H1 (cell line): ENCODE data around the gene CKS1B. TPM values are rescaled to one million over a fixed set of nuclear protein-coding genes. Genes with fewer than 3 reads are reported as not detected.

ENCODE experiments used
- CTCF ChIA-PET: fragments of 300-600 bp; sonication (Branson Sonifier 250); formaldehyde crosslinking; loops from one replicate; lab custom pipeline; 2021; ENCODE audit not compliant: partially characterized antibody; lab: Charles Lee
- POLR2A ChIA-PET: fragments of 300-600 bp; sonication (Branson Sonifier 250); formaldehyde crosslinking; loops from one replicate; lab custom pipeline; 2021; ENCODE audit warnings: inconsistent platforms; ENCODE audit not compliant: partially characterized antibody; lab: Charles Lee
- DNase-seq, 2 experiments: peaks; one replicate each; pipeline versions ENCODE4 v3.0.0 to v3.0.0-alpha.2; 2010 to 2022; ENCODE audit warnings: low spot score in 2 of 2, low read depth in 1 of 2, mixed read lengths in 1 of 2
- FAIRE-seq: peaks from 2 replicates; lab custom pipeline; 2011; peaks lifted over from hg19 to GRCh38; lab: Jason Lieb, UNC
- H2AFZ ChIP-seq: 2 replicates; pipeline ENCODE4 v1.8.1; 2012; ENCODE audit warnings: low read length, inconsistent platforms
- H2AK5ac ChIP-seq: 2 replicates; pipeline ENCODE4 v1.6.1; 2013; ENCODE audit warnings: low read depth, low read length
- H2BK120ac ChIP-seq: replicated peaks from 2 replicates; pipeline ENCODE3; 2013; ENCODE audit warnings: low read depth, low read length, inconsistent platforms
- H2BK12ac ChIP-seq: 2 replicates; pipeline ENCODE4 v1.6.1; 2013; ENCODE audit warnings: low read depth, low read length
- H2BK15ac ChIP-seq: 2 replicates; pipeline ENCODE4 v1.6.1; 2013; ENCODE audit warnings: low read length
- H2BK20ac ChIP-seq: 2 replicates; pipeline ENCODE4 v1.6.1; 2013; ENCODE audit warnings: low read length
- H2BK5ac ChIP-seq: 2 replicates; pipeline ENCODE4 v1.6.1; 2013; ENCODE audit warnings: low read depth, low read length
- H3K14ac ChIP-seq: 2 replicates; pipeline ENCODE4 v1.6.1; 2013; ENCODE audit warnings: inconsistent platforms; ENCODE audit not compliant: insufficient read length
- H3K18ac ChIP-seq: 2 replicates; pipeline ENCODE4 v1.6.1; 2013; ENCODE audit warnings: low read length; ENCODE audit errors: extremely low read depth
- H3K23ac ChIP-seq: 2 replicates; pipeline ENCODE4 v1.6.1; 2013; ENCODE audit warnings: inconsistent platforms; ENCODE audit not compliant: insufficient read length
- H3K23me2 ChIP-seq: 2 replicates; pipeline ENCODE4 v1.6.1; 2013; ENCODE audit warnings: low read depth, low read length
- H3K27ac ChIP-seq: 2 replicates; pipeline ENCODE4 v1.6.1; 2011; ENCODE audit warnings: low read depth, low read length, inconsistent platforms
- H3K27me3 ChIP-seq, 4 experiments: replicated peaks in 1 of 4; 1 replicate in 1 of 4; 2 replicates in 3 of 4; pipeline versions ENCODE4 v1.6.1 to v1.8.1; 2011 to 2013; ENCODE audit warnings: low read length in 3 of 4, mild to moderate bottlenecking in 3 of 4, inconsistent platforms in 2 of 4, mixed read lengths in 2 of 4, moderate library complexity in 1 of 4; ENCODE audit not compliant: control insufficient read depth in 3 of 4, insufficient read depth in 3 of 4; ENCODE audit errors: extremely low read depth in 1 of 4
- H3K36me3 ChIP-seq, 4 experiments: 2 replicates each; pipeline versions ENCODE4 v1.6.1 to v1.8.1; 2011 to 2013; ENCODE audit warnings: mild to moderate bottlenecking in 4 of 4, low read length in 3 of 4, moderate library complexity in 2 of 4, control low read depth in 1 of 4, inconsistent platforms in 1 of 4; ENCODE audit not compliant: insufficient read depth in 4 of 4, control insufficient read depth in 2 of 4
- H3K4ac ChIP-seq: replicated peaks from 2 replicates; pipeline ENCODE3; 2013; ENCODE audit warnings: low read length, low read depth, mixed read lengths, inconsistent platforms; ENCODE audit not compliant: insufficient read length
- H3K4me1 ChIP-seq, 4 experiments: replicated peaks in 1 of 4; 1 replicate in 1 of 4; 2 replicates in 3 of 4; pipeline versions ENCODE4 v1.6.1 to v1.8.1; 2011 to 2013; ENCODE audit warnings: low read length in 3 of 4, inconsistent platforms in 2 of 4, mixed read lengths in 1 of 4; ENCODE audit not compliant: insufficient read depth in 4 of 4, control insufficient read depth in 3 of 4
- H3K4me2 ChIP-seq, 2 experiments: 2 replicates each; pipeline versions ENCODE4 v1.6.1 to v1.8.1; 2011 to 2013; ENCODE audit warnings: low read depth in 2 of 2, low read length in 2 of 2, control low read depth in 1 of 2, inconsistent platforms in 1 of 2, mild to moderate bottlenecking in 1 of 2; ENCODE audit not compliant: insufficient read depth in 1 of 2
- H3K4me3 ChIP-seq, 4 experiments: fragments of 200-600, 300-600 bp in 1 of 4; sonication (generic), shearing (Covaris generic), sonication (Bioruptor Twin) in 1 of 4; 2 replicates each; pipeline versions ENCODE4 v1.5.1 to v1.8.1; 2011 to 2016; ENCODE audit warnings: low read length in 4 of 4, low read depth in 3 of 4, control low read depth in 2 of 4, inconsistent platforms in 2 of 4, mild to moderate bottlenecking in 2 of 4, mixed read lengths in 1 of 4, moderate library complexity in 1 of 4; ENCODE audit not compliant: insufficient read depth in 2 of 4; ENCODE audit errors: extremely low read depth in 1 of 4
- H3K56ac ChIP-seq: replicated peaks from 2 replicates; pipeline ENCODE3; 2013; ENCODE audit warnings: low read depth, mild to moderate bottlenecking, mixed read lengths, low read length, inconsistent platforms; ENCODE audit not compliant: insufficient read length
- H3K79me1 ChIP-seq: 2 replicates; pipeline ENCODE4 v1.6.1; 2013; ENCODE audit warnings: low read depth, low read length, control low read depth
- H3K79me2 ChIP-seq, 2 experiments: 2 replicates each; pipeline versions ENCODE4 v1.6.1 to v1.8.1; 2012 to 2013; ENCODE audit warnings: low read length in 2 of 2, mild to moderate bottlenecking in 2 of 2, inconsistent platforms in 1 of 2; ENCODE audit not compliant: insufficient read depth in 2 of 2, control insufficient read depth in 1 of 2
- H3K9ac ChIP-seq, 4 experiments: replicated peaks in 1 of 4; 1 replicate in 1 of 4; 2 replicates in 3 of 4; pipeline versions ENCODE4 v1.6.1 to v1.8.1; 2011 to 2013; ENCODE audit warnings: low read depth in 3 of 4, low read length in 3 of 4, control low read depth in 2 of 4, mild to moderate bottlenecking in 2 of 4, moderate library complexity in 2 of 4, inconsistent platforms in 1 of 4; ENCODE audit errors: extremely low read depth in 1 of 4
- H3K9me3 ChIP-seq, 2 experiments: 2 replicates each; pipeline versions ENCODE4 v1.6.1 to v1.8.1; 2012 to 2013; ENCODE audit warnings: mild to moderate bottlenecking in 2 of 2, moderate library complexity in 2 of 2, control low read depth in 1 of 2, inconsistent platforms in 1 of 2, low read depth in 1 of 2, low read length in 1 of 2, mixed read lengths in 1 of 2; ENCODE audit not compliant: insufficient read depth in 2 of 2
- H4K20me1 ChIP-seq, 2 experiments: replicated peaks in 1 of 2; 2 replicates each; pipeline versions ENCODE3 to v1.8.1; 2011 to 2013; ENCODE audit warnings: inconsistent platforms in 2 of 2, low read length in 2 of 2, mild to moderate bottlenecking in 1 of 2; ENCODE audit not compliant: insufficient read depth in 2 of 2, control insufficient read depth in 1 of 2
- H4K5ac ChIP-seq: 2 replicates; pipeline ENCODE4 v1.6.1; 2013; ENCODE audit warnings: low read length, low read depth, mixed read lengths, inconsistent platforms; ENCODE audit not compliant: insufficient read length
- H4K8ac ChIP-seq: 2 replicates; pipeline ENCODE4 v1.8.0; 2013; ENCODE audit warnings: mild to moderate bottlenecking, moderate library complexity, low read length, inconsistent platforms; ENCODE audit not compliant: insufficient read depth; ENCODE audit errors: extremely low read depth
- H4K91ac ChIP-seq: replicated peaks from 2 replicates; pipeline ENCODE3; 2013; ENCODE audit warnings: low read length, mixed read lengths, inconsistent platforms; ENCODE audit not compliant: insufficient read length
- CBX5 ChIP-seq: fragments of 300-800, 300-1000 bp; sonication (generic); IDR thresholded peaks from 2 replicates; pipeline ENCODE4 v1.7.1; 2016; ENCODE audit warnings: antibody characterized with exemption, low read length, low read depth
- CREB1 ChIP-seq: IDR thresholded peaks from 2 replicates; pipeline ENCODE4 v1.6.1; 2012; ENCODE audit warnings: inconsistent platforms
- CTBP2 ChIP-seq: IDR thresholded peaks from 2 replicates; pipeline ENCODE4 v1.7.0; 2011; ENCODE audit warnings: borderline replicate concordance, mild to moderate bottlenecking, moderate library complexity, mixed read lengths, low read length; ENCODE audit not compliant: insufficient read depth, insufficient read length
- GTF2F1 ChIP-seq: IDR thresholded peaks from 2 replicates; pipeline ENCODE4 v1.6.1; 2012; ENCODE audit warnings: low read depth, low read length, improper control_type of control experiment, borderline replicate concordance
- MAFK ChIP-seq: IDR thresholded peaks from 2 replicates; pipeline ENCODE4 v1.6.1; 2012; ENCODE audit warnings: low read depth, mild to moderate bottlenecking, improper control_type of control experiment, low read length
- POLR2A ChIP-seq, 2 experiments: IDR thresholded peaks; 1 replicate in 1 of 2; 2 replicates in 1 of 2; pipeline ENCODE4 v1.6.1; 2011; ENCODE audit warnings: low read depth in 2 of 2, low read length in 2 of 2, mild to moderate bottlenecking in 2 of 2; ENCODE audit errors: control extremely low read depth in 1 of 2
- POLR2AphosphoS5 ChIP-seq: IDR thresholded peaks from 2 replicates; pipeline ENCODE4 v1.6.1; 2011; ENCODE audit warnings: low read depth, low read length
- RFX5 ChIP-seq: IDR thresholded peaks from 2 replicates; pipeline ENCODE4 v1.6.1; 2011; ENCODE audit warnings: low read depth, low read length, improper control_type of control experiment, borderline replicate concordance
- SP1 ChIP-seq: IDR thresholded peaks from 2 replicates; pipeline ENCODE4 v1.6.1; 2011; ENCODE audit warnings: low read depth, low read length
- SUZ12 ChIP-seq: fragments of 200-600 bp; sonication (generic); IDR thresholded peaks from 2 replicates; pipeline ENCODE4 v1.6.1; 2012; ENCODE audit warnings: mild to moderate bottlenecking, inconsistent platforms, low read length, moderate library complexity, mixed read lengths
- TCF12 ChIP-seq: IDR thresholded peaks from 2 replicates; pipeline ENCODE4 v1.6.1; 2011; ENCODE audit warnings: low read depth, mild to moderate bottlenecking, low read length
- YY1 ChIP-seq: IDR thresholded peaks from 2 replicates; pipeline ENCODE4 v1.6.1; 2011; ENCODE audit warnings: low read depth, mild to moderate bottlenecking, low read length
- WGBS, 2 experiments: shearing (Covaris generic) in 1 of 2; methylation state at CpG; one replicate each; pipeline versions ENCODE4 v1.1.6 to v1.1.7; 2013 to 2015; ENCODE audit warnings: low lambda C conversion rate in 2 of 2, mixed read lengths in 2 of 2, inconsistent platforms in 1 of 2, low coverage in 1 of 2, missing lambda C conversion rate in 1 of 2; ENCODE audit not compliant: insufficient replicate concordance in 2 of 2, insufficient coverage in 1 of 2, insufficient read length in 1 of 2; ENCODE audit errors: extremely low coverage in 1 of 2, missing lambda C conversion rate in 1 of 2; 5-methylcytosine and 5-hydroxymethylcytosine counted together
- polyA plus RNA-seq, 7 experiments: library from polyadenylated mRNA; depleted of rRNA in 3 of 7; stranded (reverse) in 5 of 7; unstranded in 2 of 7; fragments of >200 nt in 5 of 7; fragments of 200-250 nt in 2 of 7; gene quantifications; 1 replicate in 5 of 7; 2 replicates in 1 of 7; 4 replicates in 1 of 7; pipeline versions ENCODE4 v1.2.1 to v1.2.3, GENCODE V29; 2011 to 2013; ENCODE audit warnings: missing spikeins in 2 of 7, mixed read lengths in 2 of 7
- total RNA-seq: library from RNA; stranded (reverse); fragmentation: NEBNext Ultra II Directional; extraction: Animal tissue kit (Norgen Biotek cat#: 25700); gene quantifications from 2 replicates; pipeline ENCODE4 v1.2.1, GENCODE V29; 2021

The CKS1B gene
- total and polyA plus RNA-seq, 2 of the 8 experiments (the other 6 are each of a cell fraction or from before 2014, with no cell fraction given), result 294 to 1,025 TPM

GRCh38 chr1:154993572-154994268 is 19.2 kb downstream of the CKS1B start, which contains the start of gene LENEP:
LENEP (plus strand) TSS chr1:154993586; CDS start chr1:154993608, 22 bp downstream.
- no peak for DNase-seq
- H3K4me2 ChIP-seq, result no peak within 1 kb of the TSS
- no peak within 1 kb of the TSS for H3K23ac ChIP-seq
- TF ChIP-seq RFX5 (no peak), MAFK (no peak), SP1 (no peak), POLR2AphosphoS5 (peak; percentile 59; the same call in 1 of the 2 replicates), POLR2A (IDR thresholded peaks at IDR 0.05; ENCODE audit: control extremely low read depth in 1 of 2, low read depth in 2 of 2, low read length in 2 of 2) (peak in 1 of 2 experiments; percentile 23; a peak in 1 of 3 replicates), CBX5 (no peak), CTBP2 (no peak), SUZ12 (no peak), TCF12 (no peak), YY1 (no peak), GTF2F1 (no peak), CREB1 (no peak)
- TF ChIP-seq, all 59 proteins: peak for 2
- Histone ChIP-seq H3K4me1 (peaks cover 0 to 7% (median 4%) of the 10 kb centered on the region in 4 experiments; a peak in 3 of 7 replicates), H2BK20ac (no peak within 1 kb of the TSS), H2BK15ac (no peak within 1 kb of the TSS), H3K23me2 (no peaks in the 10 kb centered on the region; the same call in 1 of the 2 replicates), H3K36me3 (peaks cover 5 to 25% (median 19%) of the 10 kb centered on the region in 4 experiments), H3K27me3 (no peaks in the 10 kb centered on the region), H2BK12ac (0 out of 2 replicates have a peak within 1 kb of the TSS, but pooled peaks have one; percentile 17), H3K27ac (peak within 1 kb of the TSS; percentile 58; the same call in 1 of the 2 replicates), H2AFZ (no peak within 1 kb of the TSS), H2AK5ac (no peak within 1 kb of the TSS; the same call in 1 of the 2 replicates), H3K18ac (no peak within 1 kb of the TSS), H4K8ac (no peak within 1 kb of the TSS; the same call in 1 of the 2 replicates), H3K56ac (no peak within 1 kb of the TSS), H3K14ac (no peak within 1 kb of the TSS), H3K79me2 (peaks cover 0 to 9% of the 10 kb centered on the region in 2 experiments; a peak in 1 of 4 replicates), H4K20me1 (peaks cover 3 to 10% of the 10 kb centered on the region in 2 experiments), H3K9me3 (no peaks in the 10 kb centered on the region), H3K4ac (no peak within 1 kb of the TSS), H3K4me3 (no peak within 1 kb of the TSS), H4K5ac (no peak within 1 kb of the TSS), H2BK5ac (no peak within 1 kb of the TSS; the same call in 1 of the 2 replicates), H3K9ac (peak within 1 kb of the TSS in 2 of 4 experiments; percentile 12 to 50; a peak in 2 of 7 replicates), H4K91ac (no peak within 1 kb of the TSS), H2BK120ac (no peak within 1 kb of the TSS), H3K79me1 (0 out of 2 replicates have a peak, but pooled peaks cover 4% of the 10 kb centered on the region)
- WGBS, 2 experiments, result 87% methylated on average over 8 of the region's 8 CpGs; no CpG with 5 or more reads in 1 of the 2 experiments
- no peak for FAIRE-seq
- POLR2A ChIA-PET, result interaction anchor here (0.8 to 42.8 kb wide), 15 partner anchors 10 to 68 kb away, joined by 3 to 702 read pairs (median 6); partner anchors contain the start of genes ADAM15, CKS1B, EFNA4 and FLAD1
- CTCF ChIA-PET, result interaction anchor here (0.8 to 14.0 kb wide), 17 partner anchors 10 to 179 kb away, joined by 3 to 334 read pairs (median 7); partner anchors contain the start of genes ADAM15, CKS1B, EFNA4 and FLAD1
